GM12891 (cell line): ENCODE measurements around the gene GZMA.

Experiments used
- POLR2A ChIP-seq: IDR thresholded peaks from 2 replicates; pipeline ENCODE4 v1.6.1; 2011; ENCODE audit warnings: low read depth, low read length, control low read depth
- POLR2AphosphoS5 ChIP-seq: IDR thresholded peaks from 2 replicates; pipeline ENCODE4 v1.6.1; 2011; ENCODE audit warnings: low read depth, low read length, control low read depth
- SPI1 ChIP-seq: IDR thresholded peaks from 2 replicates; pipeline ENCODE4 v1.6.1; 2011; ENCODE audit warnings: low read depth, low read length, control low read depth
- TAF1 ChIP-seq: IDR thresholded peaks from 2 replicates; pipeline ENCODE4 v1.6.1; 2011; ENCODE audit warnings: low read depth, low read length, control low read depth

GRCh38 chr5:55136521-55136920 lies 34.1 kb downstream of the GZMA start:
- no peak for TF ChIP-seq POLR2A
- TF ChIP-seq TAF1 = no peak
- no peak for TF ChIP-seq POLR2AphosphoS5
- TF ChIP-seq SPI1 = no peak
